Activated naive CD4-positive, alpha-beta T cell (primary cell): ENCODE results near the gene CREB3L1.
A peak's percentile ranks its signal among the peaks of the same experiment; 100 is the strongest.

Experiments used
- DNase-seq, 4 experiments: peaks; one replicate each; lab custom pipeline; 2025; lab: John Stamatoyannopoulos, UW

The CREB3L1 gene

GRCh38 chr11:46327829-46328228 is 50.4 kb downstream of the CREB3L1 start:
- no peak for DNase-seq

- DNase-seq, result no peak
Observed at GRCh38 chr11:46330154-46330553, 52.7 kb downstream of the CREB3L1 start.

- DNase-seq, result no peak
Observed at GRCh38 chr11:46330563-46331281, 53.3 kb downstream of the CREB3L1 start.

- peak in 2 of 4 experiments; percentile 22 to 42 for DNase-seq
Observed at GRCh38 chr11:46331282-46331984, 54.0 kb downstream of the CREB3L1 start.

- DNase-seq, result no peak
Observed at GRCh38 chr11:46332093-46332567, 54.7 kb downstream of the CREB3L1 start.

GRCh38 chr11:46332568-46333393 is 55.3 kb downstream of the CREB3L1 start:
- DNase-seq, result peak in 2 of 4 experiments; percentile 18 to 46

GRCh38 chr11:46333394-46333947 is 56.0 kb downstream of the CREB3L1 start:
- peak in 1 of 4 experiments; percentile 26 for DNase-seq

GRCh38 chr11:46334211-46334610 is 56.7 kb downstream of the CREB3L1 start:
- DNase-seq, result no peak

GRCh38 chr11:46335271-46335670 is 57.8 kb downstream of the CREB3L1 start:
- no peak for DNase-seq

GRCh38 chr11:46335890-46336562 is 58.6 kb downstream of the CREB3L1 start:
- DNase-seq, result no peak

GRCh38 chr11:46336563-46337180 is 59.2 kb downstream of the CREB3L1 start:
- DNase-seq, result no peak

GRCh38 chr11:46337626-46338345 is 60.3 kb downstream of the CREB3L1 start:
- no peak for DNase-seq

- DNase-seq, result no peak
Observed at GRCh38 chr11:46338636-46338987, 61.1 kb downstream of the CREB3L1 start.

- no peak for DNase-seq
Observed at GRCh38 chr11:46338988-46339666, 61.7 kb downstream of the CREB3L1 start.

GRCh38 chr11:46339816-46340215 is 62.4 kb downstream of the CREB3L1 start:
- no peak for DNase-seq

- DNase-seq, result no peak
Observed at GRCh38 chr11:46341454-46341853, 64.0 kb downstream of the CREB3L1 start.

- DNase-seq, result peak in 1 of 4 experiments; percentile 29
Observed at GRCh38 chr11:46342239-46342638, 64.8 kb downstream of the CREB3L1 start.

- DNase-seq, result no peak
Observed at GRCh38 chr11:46343520-46343919, 66.1 kb downstream of the CREB3L1 start.

GRCh38 chr11:46345131-46345597 is 67.7 kb downstream of the CREB3L1 start:
- DNase-seq, result no peak
